ENCODE measurements around the gene MACROD2. TPM values are rescaled to one million over a fixed set of nuclear protein-coding genes. Genes with fewer than 3 reads are reported as not detected.
"Not testable (repeated sequence)": the region's sequence is repeated elsewhere in the genome, so short reads cannot be mapped to it uniquely, and the experiment has no call there.

The MACROD2 gene
- total and polyA plus RNA-seq, 7 donors: 0.20 to 4.8 (median 0.87) TPM

GRCh38 chr20:15528391-15529111 lies 1533.2 kb downstream of the MACROD2 start:
- 83 to 94% (median 84%) methylated on average over 4 of the region's 4 CpGs for WGBS, 3 donors
- Histone ChIP-seq H3K27me3 (ENCODE audit: insufficient read depth in 3 of 3, low read length in 2 of 3) (no peaks in the 10 kb centered on the region), H3K9me3 (no peaks in the 10 kb centered on the region), H3K27ac (no peak overlapping the region), H3K4me3 (no peak overlapping the region), H3K36me3 (ENCODE audit: insufficient read depth in 1 of 2, low read depth in 1 of 2) (no peaks in the 10 kb centered on the region), H3K4me1 (no peaks in the 10 kb centered on the region)
- TF ChIP-seq, protein P1, sequence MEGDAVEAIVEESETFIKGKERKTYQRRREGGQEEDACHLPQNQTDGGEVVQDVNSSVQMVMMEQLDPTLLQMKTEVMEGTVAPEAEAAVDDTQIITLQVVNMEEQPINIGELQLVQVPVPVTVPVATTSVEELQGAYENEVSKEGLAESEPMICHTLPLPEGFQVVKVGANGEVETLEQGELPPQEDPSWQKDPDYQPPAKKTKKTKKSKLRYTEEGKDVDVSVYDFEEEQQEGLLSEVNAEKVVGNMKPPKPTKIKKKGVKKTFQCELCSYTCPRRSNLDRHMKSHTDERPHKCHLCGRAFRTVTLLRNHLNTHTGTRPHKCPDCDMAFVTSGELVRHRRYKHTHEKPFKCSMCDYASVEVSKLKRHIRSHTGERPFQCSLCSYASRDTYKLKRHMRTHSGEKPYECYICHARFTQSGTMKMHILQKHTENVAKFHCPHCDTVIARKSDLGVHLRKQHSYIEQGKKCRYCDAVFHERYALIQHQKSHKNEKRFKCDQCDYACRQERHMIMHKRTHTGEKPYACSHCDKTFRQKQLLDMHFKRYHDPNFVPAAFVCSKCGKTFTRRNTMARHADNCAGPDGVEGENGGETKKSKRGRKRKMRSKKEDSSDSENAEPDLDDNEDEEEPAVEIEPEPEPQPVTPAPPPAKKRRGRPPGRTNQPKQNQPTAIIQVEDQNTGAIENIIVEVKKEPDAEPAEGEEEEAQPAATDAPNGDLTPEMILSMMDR (IDR thresholded peaks at IDR 0.05): no peak
- intact Hi-C loops (cut with DNase I): no loop called here
- ATAC-seq (no peak), DNase-seq (no peak)

DNA sequence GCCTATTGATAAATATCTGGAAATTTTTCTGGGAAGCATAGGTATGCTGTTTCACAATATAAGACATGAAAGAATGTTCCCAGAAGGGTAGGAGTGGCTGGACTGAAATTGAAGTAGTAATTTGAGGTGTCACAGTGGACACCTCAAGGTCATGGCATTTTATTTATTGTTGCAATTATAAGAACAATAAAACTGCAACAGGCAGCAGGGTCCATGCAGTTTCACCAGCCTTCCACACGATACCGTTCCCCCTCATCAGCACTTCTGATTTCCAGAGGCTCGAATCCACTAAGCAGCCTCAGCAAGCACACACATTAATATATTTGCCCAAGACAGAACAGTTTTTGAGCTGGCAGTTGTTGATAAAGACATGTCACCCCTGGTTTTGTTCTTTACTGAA lies 1540.5 kb downstream of the MACROD2 start:
- intact Hi-C loops (cut with DNase I): no loop called here
- TF ChIP-seq, protein P1 (IDR thresholded peaks at IDR 0.05): no peak
- no peaks in the 10 kb centered on the region for H3K36me3 ChIP-seq (ENCODE audit: insufficient read depth in 1 of 2, low read depth in 1 of 2)
- ATAC-seq (no peak), DNase-seq (no peak)
- H3K27ac ChIP-seq: no peak overlapping the region
- H3K4me1 ChIP-seq: no peaks in the 10 kb centered on the region
- H3K9me3 ChIP-seq: no peaks in the 10 kb centered on the region
- no peak overlapping the region for H3K4me3 ChIP-seq
- WGBS, 3 donors: 87 to 96% (median 91%) methylated on average over 3 of the region's 3 CpGs
- H3K27me3 ChIP-seq (ENCODE audit: insufficient read depth in 3 of 3, low read length in 2 of 3): no peaks in the 10 kb centered on the region

DNA sequence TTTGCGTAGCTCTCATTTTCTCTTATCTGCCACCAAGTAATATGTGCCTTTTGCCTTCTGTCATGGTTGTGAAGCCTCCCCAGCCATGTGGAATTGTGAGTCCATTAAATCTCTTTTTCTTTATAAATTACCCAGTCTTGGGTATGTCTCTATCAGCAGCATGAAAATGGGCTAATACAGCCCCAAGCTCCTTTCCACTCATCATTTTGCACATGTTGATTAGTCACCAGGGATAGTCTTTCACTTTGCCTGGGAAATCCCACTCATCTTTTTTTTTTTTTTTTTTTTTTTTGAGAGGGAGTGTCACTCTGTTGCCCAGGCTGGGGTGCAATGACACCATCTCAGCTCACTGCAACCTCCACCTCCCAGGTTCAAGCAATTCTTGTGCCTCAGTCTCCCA lies 1541.9 kb downstream of the MACROD2 start:
- H3K9me3 ChIP-seq; H3K36me3 ChIP-seq (ENCODE audit: insufficient read depth in 1 of 2, low read depth in 1 of 2); H3K4me1 ChIP-seq; DNase-seq; H3K27ac ChIP-seq; H3K27me3 ChIP-seq (ENCODE audit: insufficient read depth in 3 of 3, low read length in 2 of 3); ATAC-seq; intact Hi-C loops (cut with DNase I); H3K4me3 ChIP-seq: not testable (repeated sequence)
- 91 to 97% (median 97%) methylated on average over 1 of the region's 1 CpG for WGBS, 3 donors

DNA sequence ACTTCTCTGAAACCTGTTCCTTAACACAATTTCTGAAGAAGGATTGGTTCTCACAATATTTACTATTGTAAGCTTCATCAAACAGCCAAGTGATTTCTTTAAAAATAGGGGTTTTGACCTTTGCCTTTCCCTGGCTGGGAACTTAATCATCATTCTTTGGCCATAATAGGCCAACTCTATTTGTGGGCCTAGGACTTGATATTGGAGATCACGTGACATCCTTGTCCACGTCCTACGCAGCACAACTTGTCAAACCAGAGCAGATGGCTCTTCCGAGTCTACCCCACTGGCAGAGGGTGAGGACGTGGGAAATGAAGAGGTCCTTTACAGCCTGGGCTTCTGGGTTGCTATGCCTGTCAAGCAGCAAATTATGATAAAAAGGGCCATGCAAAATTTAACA lies 1547.3 kb downstream of the MACROD2 start:
- Histone ChIP-seq H3K4me3 (no peak overlapping the region), H3K27me3 (ENCODE audit: insufficient read depth in 3 of 3, low read length in 2 of 3) (no peaks in the 10 kb centered on the region), H3K27ac (no peak overlapping the region), H3K36me3 (ENCODE audit: insufficient read depth in 1 of 2, low read depth in 1 of 2) (no peaks in the 10 kb centered on the region), H3K4me1 (no peaks in the 10 kb centered on the region), H3K9me3 (no peaks in the 10 kb centered on the region)
- intact Hi-C loops (cut with DNase I): no loop called here
- WGBS, 3 donors: 77 to 83% (median 78%) methylated on average over 5 of the region's 5 CpGs
- DNase-seq (no peak), ATAC-seq (no peak)
- TF ChIP-seq, protein P1 (IDR thresholded peaks at IDR 0.05): no peak

- H3K36me3 ChIP-seq (ENCODE audit: insufficient read depth in 1 of 2, low read depth in 1 of 2): no peaks in the 10 kb centered on the region
- intact Hi-C loops (cut with DNase I): no loop called here
- no peak for ATAC-seq
- no peaks in the 10 kb centered on the region for H3K27me3 ChIP-seq (ENCODE audit: insufficient read depth in 3 of 3, low read length in 2 of 3)
- no peak for DNase-seq
- no peak overlapping the region for H3K4me3 ChIP-seq
- no peak overlapping the region for H3K27ac ChIP-seq
- H3K9me3 ChIP-seq: no peaks in the 10 kb centered on the region
- WGBS, 3 donors: 27 to 44% (median 34%) methylated on average over 2 of the region's 2 CpGs
- TF ChIP-seq, protein P1 (IDR thresholded peaks at IDR 0.05): no peak
- H3K4me1 ChIP-seq: no peaks in the 10 kb centered on the region
Measured at GRCh38 chr20:15544742-15545141, 1549.4 kb downstream of the MACROD2 start.

Measured in psoas muscle (tissue), 8 donors.